ENCODE measurements around the gene MYRIP. TPM values are rescaled to one million over a fixed set of nuclear protein-coding genes. Genes with fewer than 3 reads are reported as not detected.

Gene MYRIP
- total RNA-seq, 1 donor from 2014 or later: 0.53 TPM

GRCh38 chr3:40152482-40153133 is 343.2 kb downstream of the MYRIP start:
- no peak overlapping the region for H3K4me3 Mint-ChIP-seq
- DNase-seq (ENCODE audit: extremely low spot score, unreplicated experiment): no peak
- H3K9me3 Mint-ChIP-seq: no peaks in the 10 kb centered on the region
- TF ChIP-seq CTCF (conservative IDR thresholded peaks at IDR 0.05): no peak
- no peaks in the 10 kb centered on the region for H3K4me1 Mint-ChIP-seq (ENCODE audit: unreplicated experiment)
- H3K36me3 Mint-ChIP-seq: no peaks in the 10 kb centered on the region
- H3K27ac Mint-ChIP-seq: no peak overlapping the region
- peaks cover 1% of the 10 kb centered on the region for H3K27me3 Mint-ChIP-seq

- DNase-seq (ENCODE audit: extremely low spot score, unreplicated experiment): no peak
- Mint-ChIP-seq H3K4me1 (ENCODE audit: unreplicated experiment) (no peaks in the 10 kb centered on the region), H3K9me3 (peaks cover 6% of the 10 kb centered on the region), H3K4me3 (no peak overlapping the region), H3K27ac (no peak overlapping the region), H3K27me3 (peaks cover 7% of the 10 kb centered on the region), H3K36me3 (peaks cover 4% of the 10 kb centered on the region)
- no peak for TF ChIP-seq CTCF (conservative IDR thresholded peaks at IDR 0.05)
These were observed 351.5 kb downstream of the MYRIP start for GRCh38 chr3:40160933-40161332.

GRCh38 chr3:40162616-40163015 is 353.2 kb downstream of the MYRIP start:
- DNase-seq (ENCODE audit: extremely low spot score, unreplicated experiment): no peak
- Mint-ChIP-seq H3K27ac (no peak overlapping the region), H3K9me3 (peaks cover 6% of the 10 kb centered on the region), H3K4me3 (no peak overlapping the region), H3K36me3 (peaks cover 4% of the 10 kb centered on the region), H3K4me1 (ENCODE audit: unreplicated experiment) (no peaks in the 10 kb centered on the region), H3K27me3 (peaks cover 7% of the 10 kb centered on the region)
- TF ChIP-seq CTCF (conservative IDR thresholded peaks at IDR 0.05): no peak

GRCh38 chr3:40166997-40167396 is 357.6 kb downstream of the MYRIP start:
- no peak for DNase-seq (ENCODE audit: extremely low spot score, unreplicated experiment)
- no peaks in the 10 kb centered on the region for H3K36me3 Mint-ChIP-seq
- H3K4me3 Mint-ChIP-seq: no peak overlapping the region
- no peaks in the 10 kb centered on the region for H3K4me1 Mint-ChIP-seq (ENCODE audit: unreplicated experiment)
- no peaks in the 10 kb centered on the region for H3K9me3 Mint-ChIP-seq
- H3K27ac Mint-ChIP-seq: no peak overlapping the region
- TF ChIP-seq CTCF (conservative IDR thresholded peaks at IDR 0.05): no peak
- H3K27me3 Mint-ChIP-seq: peaks cover 8% of the 10 kb centered on the region

GRCh38 chr3:40167958-40168357 is 358.5 kb downstream of the MYRIP start:
- Mint-ChIP-seq H3K27me3 (peaks cover 12% of the 10 kb centered on the region), H3K27ac (no peak overlapping the region), H3K36me3 (no peaks in the 10 kb centered on the region), H3K4me3 (no peak overlapping the region), H3K9me3 (no peaks in the 10 kb centered on the region), H3K4me1 (ENCODE audit: unreplicated experiment) (no peaks in the 10 kb centered on the region)
- TF ChIP-seq CTCF (conservative IDR thresholded peaks at IDR 0.05): no peak
- no peak for DNase-seq (ENCODE audit: extremely low spot score, unreplicated experiment)

All from type B pancreatic cell (in vitro differentiated cells).